GM10266 (cell line): Measurements from ENCODE around the gene TRAF3.
"Not testable (repeated sequence)": the region's sequence is repeated elsewhere in the genome, so short reads cannot be mapped to it uniquely, and the experiment has no call there.

Experiments used
- DNase-seq: peaks from one replicate; pipeline ENCODE4 v3.0.0; 2012; ENCODE audit errors: extremely low spot score
- CTCF ChIP-seq: IDR thresholded peaks from 2 replicates; pipeline ENCODE4 v1.5.1; 2012; ENCODE audit warnings: mild to moderate bottlenecking, low read depth; ENCODE audit not compliant: control insufficient read depth, insufficient read depth; ENCODE audit errors: missing control alignments

TRAF3 gene

GRCh38 chr14:102822311-102822863, 45.1 kb downstream of the TRAF3 start:
- no peak for TF ChIP-seq CTCF
- DNase-seq: no peak

- not testable (repeated sequence) for DNase-seq
Observed at GRCh38 chr14:102822887-102823286, 45.6 kb downstream of the TRAF3 start.

GRCh38 chr14:102823546-102823945, 46.3 kb downstream of the TRAF3 start:
- DNase-seq: no peak

GRCh38 chr14:102824832-102825231, 47.6 kb downstream of the TRAF3 start:
- no peak for TF ChIP-seq CTCF
- no peak for DNase-seq

More at GRCh38 chr14:102823546-102823945, 46.3 kb downstream of the TRAF3 start:
- TF ChIP-seq CTCF: no peak

- DNase-seq: no peak
- TF ChIP-seq CTCF: no peak
Observed at GRCh38 chr14:102825307-102826095, 48.3 kb downstream of the TRAF3 start.

- DNase-seq: no peak
- TF ChIP-seq CTCF: no peak
Observed at GRCh38 chr14:102826161-102826560, 48.9 kb downstream of the TRAF3 start.

GRCh38 chr14:102826751-102827675, 49.8 kb downstream of the TRAF3 start:
- no peak for DNase-seq

More at GRCh38 chr14:102826751-102827675, 49.8 kb downstream of the TRAF3 start:
- no peak for TF ChIP-seq CTCF
